Measurements from ENCODE around the gene TET3.
A peak's percentile ranks its signal among the peaks of the same experiment; 100 is the strongest.

The TET3 gene

GRCh38 chr2:74007121-74007520 is 22.4 kb downstream of the TET3 start:
- no peak for DNase-seq

GRCh38 chr2:74007711-74008110 is 23.0 kb downstream of the TET3 start:
- no peak for DNase-seq

DNA sequence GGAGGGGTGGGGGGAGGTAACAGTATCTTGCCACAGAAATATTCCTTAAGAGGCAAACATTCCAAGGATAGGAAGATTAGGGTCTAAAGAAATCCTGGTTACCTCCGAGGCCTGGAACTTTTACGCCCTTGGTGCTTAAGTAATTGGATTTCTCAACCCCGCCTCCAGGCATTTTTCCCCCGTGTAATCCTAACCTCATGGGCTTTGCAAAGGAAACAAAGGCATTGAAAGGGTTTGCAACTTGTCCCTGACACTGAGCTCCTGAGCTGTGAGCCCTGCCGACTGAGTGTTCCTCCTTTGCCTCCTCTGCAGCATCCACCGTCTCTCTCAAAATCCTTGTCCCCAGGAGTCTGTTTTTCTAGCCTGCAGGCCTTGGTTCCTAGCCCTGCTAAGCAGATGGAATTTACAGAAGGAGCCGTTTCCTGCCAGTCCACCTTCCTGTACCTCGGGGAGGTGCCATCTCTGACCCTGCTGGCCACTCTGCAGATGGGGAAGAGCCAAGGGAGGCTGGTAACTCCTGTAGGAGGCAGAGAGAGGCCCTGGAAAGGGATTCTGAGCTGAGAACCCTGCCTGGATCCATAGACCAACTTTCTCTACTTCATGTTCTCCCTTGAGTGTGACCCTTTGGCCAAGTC is 24.2 kb downstream of the TET3 start:
- no peak for DNase-seq

DNA sequence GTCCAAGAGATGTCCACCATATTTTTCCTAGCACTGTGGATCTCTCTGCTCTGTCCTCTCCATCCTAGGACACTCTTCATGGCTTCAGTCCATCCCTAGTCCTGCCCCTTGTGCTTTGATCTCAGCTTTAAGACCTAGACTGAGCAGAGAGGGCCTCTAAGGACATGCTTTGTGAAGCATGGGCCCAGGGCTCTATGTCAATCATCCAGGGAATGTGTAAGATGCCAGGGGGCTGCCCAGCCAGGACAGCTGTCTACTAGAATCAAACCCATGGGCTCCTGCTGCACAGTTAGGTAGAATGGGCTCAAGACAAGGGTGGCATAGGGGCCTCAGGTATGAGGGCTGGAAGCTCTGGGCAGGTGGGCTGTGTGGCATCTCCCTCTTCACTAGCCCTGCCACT is 24.9 kb downstream of the TET3 start:
- DNase-seq: no peak

DNA sequence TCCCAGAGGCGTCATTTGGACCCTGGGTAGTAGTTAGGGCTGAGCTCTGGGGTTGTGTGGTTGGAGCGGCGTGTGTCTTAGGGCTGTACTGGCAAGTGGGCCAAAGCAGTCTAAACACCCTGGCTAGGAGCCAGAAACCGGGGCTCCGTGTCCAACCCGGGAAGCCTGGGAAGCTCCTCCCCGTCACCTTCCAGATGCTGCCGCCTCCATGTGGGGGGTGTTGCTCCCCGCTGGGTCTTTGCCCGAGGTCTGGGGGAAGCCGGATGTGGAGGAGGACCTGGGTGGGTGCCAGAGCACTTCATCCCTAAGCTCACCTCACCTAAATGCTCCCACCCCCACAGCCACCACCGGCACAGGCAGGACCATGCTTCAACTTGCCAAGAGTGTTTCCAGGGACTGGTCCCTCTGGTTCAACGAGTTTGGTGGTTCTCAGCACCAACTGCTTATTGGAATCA is 25.4 kb downstream of the TET3 start:
- no peak for DNase-seq

GRCh38 chr2:74011246-74011645 is 26.5 kb downstream of the TET3 start:
- no peak for DNase-seq

DNA sequence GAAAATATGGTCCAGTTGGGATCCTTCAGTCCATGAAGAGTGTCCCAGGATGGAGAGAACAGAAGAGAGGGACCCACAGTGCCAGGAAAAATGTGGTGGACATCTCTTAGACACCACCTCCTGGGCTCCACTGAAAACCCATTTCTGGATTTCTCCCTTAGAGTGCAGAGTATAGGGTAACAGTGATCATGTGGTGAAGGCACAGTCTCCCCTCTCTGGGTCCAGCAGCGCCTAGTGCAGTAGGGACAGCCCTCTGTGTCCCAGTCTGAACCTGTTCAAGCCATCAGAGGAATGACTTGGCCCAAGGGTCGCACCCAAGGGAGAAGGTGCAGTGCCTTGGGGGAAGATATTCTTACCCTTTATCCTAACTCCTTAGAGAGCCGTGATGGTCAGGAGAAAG is 30.1 kb downstream of the TET3 start:
- DNase-seq: no peak

DNA sequence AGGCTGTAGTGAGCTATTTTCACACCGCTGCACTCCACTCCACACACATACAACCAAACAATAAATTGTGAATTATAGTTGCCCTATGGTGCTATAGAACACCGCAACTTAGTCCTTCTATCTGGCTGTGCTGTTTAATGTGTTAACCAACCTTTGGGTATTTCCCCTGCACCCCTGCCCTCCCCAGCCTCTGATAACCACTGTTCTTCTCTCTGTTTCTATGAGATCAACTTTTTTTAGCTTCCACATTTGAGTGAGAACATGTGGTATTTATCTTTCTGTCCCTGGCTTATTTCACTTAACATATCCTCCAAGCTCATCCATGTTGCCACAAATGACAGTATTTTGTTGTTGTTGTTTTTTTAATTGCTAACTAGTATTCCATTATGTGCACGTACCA is 32.5 kb downstream of the TET3 start:
- peak; percentile 64 for DNase-seq

DNA sequence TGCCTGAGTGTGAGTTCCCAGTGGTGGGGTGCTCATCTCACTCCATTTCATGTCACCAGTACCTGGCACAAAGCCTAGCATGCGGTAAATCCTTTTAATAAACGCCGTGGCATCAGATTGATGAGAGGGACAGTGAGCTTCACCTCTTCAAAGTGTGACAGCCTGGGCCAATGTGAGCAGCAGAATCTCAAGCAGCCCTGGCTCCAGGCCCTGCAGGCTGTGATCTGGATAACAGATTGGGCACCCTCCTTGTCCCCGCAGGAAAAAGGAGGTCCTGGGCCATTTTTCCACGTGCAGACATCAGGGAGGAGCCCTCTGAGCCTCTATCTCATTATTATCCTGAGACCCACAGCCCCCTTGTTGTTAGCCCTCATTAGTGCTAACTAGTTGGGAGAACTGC is 34.8 kb downstream of the TET3 start:
- no peak for DNase-seq

GRCh38 chr2:74020702-74021406 is 36.1 kb downstream of the TET3 start:
- peak; percentile 65 for DNase-seq

DNA sequence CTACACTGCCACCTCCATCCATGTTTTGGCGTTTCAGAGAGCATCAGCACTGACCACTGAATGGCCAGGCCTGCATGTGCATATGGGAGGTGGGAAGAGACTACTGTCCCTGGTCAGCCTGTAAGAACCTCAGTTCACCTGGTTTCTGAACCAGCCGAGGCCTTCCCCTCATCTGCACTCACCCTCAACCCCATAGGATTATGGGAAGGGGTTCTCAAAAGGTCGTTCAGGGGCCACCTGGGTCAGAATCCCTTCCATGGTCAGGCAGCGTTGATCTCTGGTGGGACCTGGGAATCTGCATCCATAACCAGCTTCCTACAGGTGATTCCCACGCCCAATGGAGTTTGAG is 36.7 kb downstream of the TET3 start:
- DNase-seq: no peak

DNA sequence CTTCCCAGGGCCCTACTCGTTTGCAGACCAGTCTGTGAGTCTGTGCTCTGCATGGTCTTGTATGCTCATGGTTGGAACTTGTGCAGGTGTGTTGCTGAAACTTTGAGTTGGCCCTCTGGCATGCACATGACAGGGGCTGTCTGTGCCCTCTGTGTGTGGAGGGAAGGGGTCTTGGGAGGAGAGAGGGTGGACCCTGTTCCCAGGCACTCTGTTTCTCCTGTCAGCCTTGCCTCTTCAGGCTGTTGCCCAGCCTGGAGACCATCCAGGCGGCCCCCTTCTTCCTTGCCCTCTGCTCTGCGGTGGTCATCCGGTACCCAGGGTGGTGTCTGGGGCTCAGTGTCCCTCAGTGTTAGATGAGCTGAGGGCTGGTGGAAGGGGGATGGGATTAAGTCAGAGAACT is 39.5 kb downstream of the TET3 start:
- DNase-seq: no peak

- peak; percentile 79 for DNase-seq
These were observed 41.4 kb downstream of the TET3 start for GRCh38 chr2:74025971-74026612.

GRCh38 chr2:74026687-74027241 is 42.1 kb downstream of the TET3 start:
- DNase-seq: peak; percentile 69

GRCh38 chr2:74027496-74027895 is 42.8 kb downstream of the TET3 start:
- DNase-seq: no peak

- no peak for DNase-seq
These were observed 43.6 kb downstream of the TET3 start for GRCh38 chr2:74028290-74028689.

- DNase-seq: no peak
These were observed 44.0 kb downstream of the TET3 start for GRCh38 chr2:74028741-74029140.

DNA sequence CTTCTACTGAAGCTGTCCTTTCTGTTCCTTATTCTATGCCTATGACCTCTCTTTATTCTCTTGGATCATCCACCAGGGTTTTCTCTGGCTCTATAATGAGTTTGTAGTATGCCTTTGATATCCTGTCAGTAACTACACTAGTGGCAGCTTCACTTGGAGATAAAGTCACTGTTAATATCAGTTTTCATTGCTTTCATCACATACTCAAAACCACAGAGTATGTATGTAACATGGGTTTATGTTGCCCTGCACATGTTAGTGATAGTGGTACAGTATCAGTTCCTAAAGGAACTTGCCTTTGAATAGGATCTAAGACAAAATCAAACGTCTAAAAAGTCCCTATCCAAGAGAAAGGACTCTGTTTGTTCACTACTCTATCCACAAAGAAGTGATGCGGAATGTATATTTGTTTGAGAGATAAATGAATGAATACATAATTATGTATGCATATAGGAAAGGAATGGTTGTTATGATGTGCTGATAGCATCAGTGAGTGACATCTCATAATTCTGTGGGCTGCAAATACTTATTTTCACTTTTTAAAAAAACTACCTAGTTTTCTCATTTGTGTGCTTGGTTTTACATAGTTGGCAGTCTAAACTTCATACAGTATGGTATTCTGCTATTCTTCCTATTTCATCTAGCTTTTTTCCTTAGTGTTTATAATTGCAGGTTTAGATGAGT is 45.1 kb downstream of the TET3 start:
- peak; percentile 68 for DNase-seq

DNA sequence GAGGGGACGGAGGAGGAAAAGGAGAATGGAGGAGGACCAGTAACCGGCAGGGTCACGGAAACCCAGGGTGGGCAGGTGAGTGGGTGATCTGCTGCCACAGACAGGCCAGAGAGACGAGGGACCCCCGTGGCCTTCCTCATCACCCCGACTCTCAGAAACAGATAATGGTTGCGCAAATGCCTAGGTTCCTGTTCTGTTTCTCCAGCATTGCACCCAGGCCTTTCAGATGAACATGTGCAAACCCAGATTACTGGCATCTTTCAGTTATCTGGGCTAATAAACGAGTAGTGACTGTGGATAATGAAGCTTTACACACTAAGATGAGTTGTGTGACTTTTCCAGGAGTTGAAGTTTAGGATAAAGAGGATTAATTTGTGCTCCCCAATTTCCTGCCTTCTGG is 46.5 kb downstream of the TET3 start:
- DNase-seq: peak; percentile 80

DNA sequence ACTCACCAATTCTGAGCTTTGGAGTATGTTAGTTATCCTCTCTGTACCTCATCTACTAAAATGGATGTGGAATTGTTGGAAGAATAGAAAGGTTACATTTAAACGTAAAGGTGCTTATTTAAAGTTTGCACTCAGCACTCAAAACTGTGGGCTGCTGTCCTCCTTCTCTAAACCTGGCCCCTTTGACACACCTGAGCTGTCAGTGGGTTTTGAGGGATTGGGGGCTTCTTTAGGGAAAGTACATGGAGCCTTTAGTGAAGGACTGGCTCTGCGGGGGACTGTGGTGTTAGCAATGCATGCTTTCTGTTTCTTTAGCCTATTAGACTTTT is 47.2 kb downstream of the TET3 start:
- DNase-seq: no peak

GRCh38 chr2:74033375-74033774 is 48.7 kb downstream of the TET3 start:
- DNase-seq: no peak

Measured in hematopoietic multipotent progenitor cell treated with erythropoietin and hydrocortisone succinate and interleukin-3 and kit ligand, for 4 days (in vitro differentiated cells).